DND-41 (cell line): ENCODE results near the gene TAF4.

Experiments used
- CTCF ChIP-seq: IDR thresholded peaks from 2 replicates; pipeline ENCODE4 v1.5.1; 2012; ENCODE audit warnings: borderline replicate concordance, low read length, moderate library complexity, mild to moderate bottlenecking; ENCODE audit not compliant: poor library complexity, severe bottlenecking; ENCODE audit errors: extremely low read depth
- EZH2 ChIP-seq: IDR thresholded peaks from 3 replicates; pipeline ENCODE4 v1.6.1; 2012; ENCODE audit warnings: borderline replicate concordance, low read depth, mild to moderate bottlenecking, moderate library complexity, low read length, inconsistent platforms; ENCODE audit not compliant: severe bottlenecking

GRCh38 chr20:62042025-62042820, 23.5 kb downstream of the TAF4 start:
- TF ChIP-seq CTCF = no peak
- no peak for TF ChIP-seq EZH2
